HG02981 (cell line): Measurements from ENCODE around the gene CACNA2D3.
"Not testable (repeated sequence)": the region's sequence is repeated elsewhere in the genome, so short reads cannot be mapped to it uniquely, and the experiment has no call there.

Source experiments
- ATAC-seq: cut with Tn5 transposase; IDR thresholded peaks from one replicate; pipeline ENCODE4 v1.9.1; 2021; ENCODE audit warnings: mild to moderate bottlenecking, moderate library complexity; ENCODE audit not compliant: unreplicated experiment

CACNA2D3 gene

GRCh38 chr3:54434756-54435155 is 312.4 kb downstream of the CACNA2D3 start:
- no peak for ATAC-seq

DNA sequence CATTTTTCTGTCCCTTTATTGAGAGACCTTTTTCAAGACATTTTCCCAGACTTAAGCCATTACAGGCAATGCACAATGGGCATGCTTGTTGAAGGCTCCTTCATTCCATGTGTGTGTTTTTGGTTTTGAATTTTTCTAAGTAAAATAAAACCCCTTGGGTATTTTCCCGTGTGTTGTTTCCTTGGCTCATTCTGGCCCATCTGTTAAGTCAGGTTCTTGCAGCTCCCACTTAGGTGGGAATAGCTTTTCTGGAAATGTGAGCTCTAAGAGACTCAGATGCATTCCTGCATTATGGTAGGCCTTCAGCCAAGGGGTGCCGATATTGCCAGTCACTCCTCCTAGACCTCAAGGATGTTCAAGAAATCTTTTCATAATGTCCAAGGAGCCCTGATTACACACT is 314.9 kb downstream of the CACNA2D3 start:
- ATAC-seq, result no peak

DNA sequence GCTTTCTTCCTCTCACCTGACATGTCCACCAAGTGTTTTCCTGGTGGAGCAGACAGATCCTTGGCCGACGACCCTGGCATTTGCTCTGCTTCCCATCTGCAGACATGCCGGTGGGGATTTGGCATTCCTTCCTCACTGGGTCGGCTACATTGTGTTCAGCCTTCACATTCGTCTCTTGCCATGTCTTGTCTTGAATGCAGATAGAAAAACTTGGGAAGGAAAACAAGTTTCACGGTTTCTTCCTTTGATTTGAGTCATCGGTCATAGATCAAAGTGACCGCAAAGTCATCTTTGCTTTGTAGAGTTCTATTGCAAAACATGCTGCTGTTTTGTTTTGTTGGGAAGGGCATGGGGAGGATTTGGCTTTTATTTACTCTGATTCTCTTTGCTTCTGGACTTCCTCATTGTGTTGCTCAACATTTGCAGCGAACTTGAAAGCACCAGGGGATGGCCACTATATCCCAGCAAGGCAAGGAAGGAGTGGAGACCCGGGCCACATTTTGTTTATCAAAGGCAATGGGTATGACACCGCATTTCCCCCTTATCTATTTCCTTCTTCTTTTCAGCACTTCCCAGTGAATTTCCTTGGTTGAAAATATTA is 321.3 kb downstream of the CACNA2D3 start:
- no peak for ATAC-seq

- no peak for ATAC-seq
Measured at GRCh38 chr3:54445630-54446029, 323.3 kb downstream of the CACNA2D3 start.

DNA sequence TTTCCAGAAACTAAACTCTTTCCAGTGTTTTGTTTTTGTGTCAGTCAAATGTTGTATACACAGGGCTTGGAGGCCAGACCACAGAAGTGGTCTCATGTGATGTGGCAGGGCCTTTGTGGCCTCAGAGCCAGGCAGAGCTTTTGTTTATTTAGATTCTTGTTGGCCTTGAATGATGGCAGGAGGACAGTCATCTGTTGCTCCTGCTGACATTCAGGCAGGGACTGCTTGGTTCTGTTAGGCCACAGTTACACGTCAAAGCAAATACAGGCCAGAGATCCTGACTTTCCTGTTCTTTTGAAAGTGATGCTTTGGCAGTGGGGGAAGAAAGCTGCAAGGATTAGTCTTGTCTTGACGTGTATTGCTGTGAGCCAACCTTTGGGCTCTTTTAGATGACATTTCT is 325.1 kb downstream of the CACNA2D3 start:
- ATAC-seq, result no peak

- no peak for ATAC-seq
Measured at GRCh38 chr3:54454806-54455205, 332.5 kb downstream of the CACNA2D3 start.

DNA sequence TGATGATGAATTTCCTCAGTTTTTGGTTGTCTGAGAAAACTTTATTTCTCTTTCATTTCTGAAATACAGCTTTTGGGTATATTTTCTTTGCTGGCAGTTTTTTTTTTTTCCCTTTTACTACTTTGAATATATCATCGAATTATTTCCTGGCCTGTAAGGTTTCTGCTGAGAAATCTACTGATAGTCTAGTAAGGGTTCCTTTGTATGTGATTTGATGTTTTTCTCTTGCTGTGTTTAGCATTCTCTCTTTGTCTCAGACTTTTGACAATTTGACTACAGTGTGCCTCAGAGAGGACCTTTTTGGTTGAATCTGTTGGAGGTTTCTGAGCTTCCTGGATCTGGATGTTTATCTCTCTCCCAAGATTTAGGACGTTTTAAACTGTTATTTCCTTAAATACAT is 336.0 kb downstream of the CACNA2D3 start:
- no peak for ATAC-seq

DNA sequence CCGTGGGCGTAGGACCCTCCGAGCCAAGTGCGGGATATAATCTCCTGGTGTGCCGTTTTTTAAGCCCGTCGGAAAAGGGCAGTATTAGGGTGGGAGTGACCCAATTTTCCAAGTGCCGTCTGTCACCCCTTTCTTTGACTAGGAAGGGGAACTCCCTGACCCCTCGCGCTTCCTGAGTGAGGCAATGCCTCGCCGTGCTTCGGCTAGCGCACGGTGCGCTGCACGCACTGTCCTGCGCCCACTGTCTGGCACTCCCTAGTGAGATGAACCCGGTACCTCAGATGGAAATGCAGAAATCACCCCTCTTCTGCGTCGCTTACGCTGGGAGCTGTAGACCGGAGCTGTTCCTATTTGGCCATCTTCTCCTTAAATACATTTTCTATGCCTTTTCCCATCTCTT is 342.2 kb downstream of the CACNA2D3 start:
- not testable (repeated sequence) for ATAC-seq

- ATAC-seq, result no peak
Measured at GRCh38 chr3:54476891-54477290, 354.5 kb downstream of the CACNA2D3 start.

GRCh38 chr3:54481606-54482365 is 359.4 kb downstream of the CACNA2D3 start:
- no peak for ATAC-seq

DNA sequence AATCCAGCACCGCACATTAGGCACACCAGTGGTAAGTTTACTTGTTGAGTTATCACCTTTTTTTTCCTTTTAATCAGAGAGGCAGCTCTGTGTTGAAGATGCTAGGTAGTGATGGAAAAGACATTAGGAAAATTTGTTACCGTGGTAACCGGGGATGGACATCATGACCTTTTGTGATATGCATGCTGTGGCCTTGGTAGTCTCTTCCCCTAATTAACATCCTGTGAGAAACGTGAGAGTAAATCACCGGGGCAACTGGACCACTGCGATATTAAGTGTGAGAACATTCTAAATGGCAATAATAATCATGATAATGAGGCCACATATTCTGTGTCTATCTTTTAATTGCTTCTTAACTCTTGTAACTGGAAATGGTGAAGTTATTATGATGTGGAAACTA is 362.0 kb downstream of the CACNA2D3 start:
- ATAC-seq, result no peak

DNA sequence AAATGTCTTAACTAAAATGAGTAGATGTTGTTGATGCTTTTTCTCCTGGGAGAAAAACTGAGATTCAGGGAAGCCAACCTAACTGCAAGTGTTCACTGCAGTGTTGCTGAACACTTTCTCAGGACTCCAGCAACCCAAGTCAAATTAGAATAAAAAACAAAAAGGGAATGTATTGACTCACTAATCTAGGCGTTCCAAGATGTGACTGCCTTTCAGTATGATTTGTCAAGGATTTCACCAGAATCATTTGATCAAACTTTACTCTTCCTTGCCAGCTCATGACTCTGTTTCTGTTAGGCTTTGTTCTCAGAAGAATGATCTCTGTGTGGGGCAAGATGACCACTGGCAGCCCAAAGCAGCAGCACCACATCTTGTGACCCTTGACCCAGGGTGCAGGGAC is 364.0 kb downstream of the CACNA2D3 start:
- no peak for ATAC-seq

GRCh38 chr3:54488297-54488696 is 365.9 kb downstream of the CACNA2D3 start:
- ATAC-seq, result no peak

DNA sequence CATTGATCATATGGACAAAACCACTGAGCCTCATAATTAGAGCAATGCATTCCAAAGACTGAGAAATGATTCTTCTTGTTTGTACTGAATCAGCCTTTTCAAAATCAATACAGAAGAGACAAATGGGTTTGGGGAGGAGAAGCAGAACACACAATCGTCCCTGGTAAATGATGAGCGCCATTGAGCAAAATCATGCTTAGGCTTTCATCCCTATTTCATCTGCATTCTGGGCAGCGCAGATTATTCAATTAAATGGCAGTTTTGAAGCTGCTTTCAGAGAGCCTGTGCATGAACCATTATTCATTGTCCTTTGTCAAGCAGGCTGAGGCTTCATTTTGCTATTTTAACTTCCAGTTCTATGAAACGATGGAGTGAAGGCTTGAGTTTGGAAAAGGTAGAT is 371.9 kb downstream of the CACNA2D3 start:
- ATAC-seq, result no peak

DNA sequence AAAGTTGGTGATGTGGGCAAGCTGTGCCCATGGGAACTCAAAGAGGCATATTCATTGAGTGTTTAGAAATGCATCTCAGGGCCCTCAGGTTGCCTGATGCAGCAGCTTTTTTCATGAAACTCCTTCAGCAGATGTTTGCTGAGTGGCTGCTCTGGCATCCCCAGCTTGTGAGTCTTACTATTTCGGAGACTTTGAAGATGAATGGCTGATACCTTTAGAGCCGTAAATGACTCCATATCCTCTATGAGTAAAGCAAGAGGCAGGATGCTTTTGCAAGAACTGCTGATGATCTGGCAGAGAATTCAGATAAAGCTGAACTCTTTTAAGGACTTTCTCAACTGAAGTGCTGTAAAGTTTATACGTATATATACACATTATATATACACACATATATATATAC is 384.3 kb downstream of the CACNA2D3 start:
- ATAC-seq, result no peak

DNA sequence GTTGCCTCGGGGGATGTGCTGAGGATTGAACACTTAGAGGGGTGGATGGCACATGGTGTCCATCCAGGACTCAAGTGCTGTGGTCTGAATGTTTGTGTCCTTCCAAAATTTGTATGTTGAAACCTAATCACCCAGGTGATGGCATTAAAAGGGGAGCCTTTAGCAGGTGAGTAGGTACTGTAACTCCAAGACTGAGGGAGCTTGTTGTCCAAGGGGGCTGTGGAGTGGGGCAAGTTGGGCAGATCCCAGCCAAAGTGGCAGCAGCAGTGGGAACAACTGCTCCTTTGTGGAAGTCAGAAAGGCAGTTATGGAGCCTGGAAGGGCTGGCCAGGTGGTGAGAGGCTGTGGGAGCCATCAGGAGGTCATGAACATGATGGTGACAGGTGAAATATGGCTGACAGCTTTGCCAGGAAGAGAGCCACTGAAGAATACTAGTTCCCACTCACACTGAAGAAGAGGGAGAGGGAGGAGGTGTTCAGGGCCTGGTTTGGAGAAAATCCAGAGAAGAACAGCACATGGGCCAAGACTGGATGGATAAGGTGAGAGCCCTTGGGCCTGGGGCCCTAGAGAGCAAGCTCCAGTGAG is 385.6 kb downstream of the CACNA2D3 start:
- no peak for ATAC-seq

- no peak for ATAC-seq
Measured at GRCh38 chr3:54510506-54510905, 388.2 kb downstream of the CACNA2D3 start.

DNA sequence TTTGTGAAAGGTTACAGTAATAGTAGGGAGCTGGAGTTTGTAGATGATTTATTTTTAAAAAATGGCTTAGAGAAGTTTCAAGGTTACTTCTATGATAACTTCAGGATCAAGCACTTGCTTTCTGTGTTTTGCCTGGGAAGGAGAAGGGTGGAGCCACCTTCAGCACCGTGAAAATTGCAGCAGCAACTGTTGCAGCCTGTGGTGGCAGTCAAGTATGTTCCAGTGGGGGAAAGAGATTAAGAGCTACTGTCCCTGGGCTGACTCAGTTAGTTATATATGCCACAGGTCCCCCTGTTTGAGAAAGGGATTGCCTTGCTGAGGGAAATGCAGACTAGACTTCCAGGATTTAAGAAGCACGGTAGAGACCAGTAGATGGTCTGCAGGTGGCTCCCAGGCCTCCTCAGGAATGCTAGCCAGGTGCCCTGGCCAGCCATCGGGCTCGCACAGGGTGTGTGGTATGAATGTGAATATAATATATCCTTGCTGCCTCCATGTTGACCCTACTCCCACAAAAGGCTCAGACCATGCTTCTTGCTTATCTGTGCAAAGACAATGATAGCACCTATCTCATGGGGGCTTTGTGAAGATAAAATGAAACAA is 389.5 kb downstream of the CACNA2D3 start:
- no peak for ATAC-seq

DNA sequence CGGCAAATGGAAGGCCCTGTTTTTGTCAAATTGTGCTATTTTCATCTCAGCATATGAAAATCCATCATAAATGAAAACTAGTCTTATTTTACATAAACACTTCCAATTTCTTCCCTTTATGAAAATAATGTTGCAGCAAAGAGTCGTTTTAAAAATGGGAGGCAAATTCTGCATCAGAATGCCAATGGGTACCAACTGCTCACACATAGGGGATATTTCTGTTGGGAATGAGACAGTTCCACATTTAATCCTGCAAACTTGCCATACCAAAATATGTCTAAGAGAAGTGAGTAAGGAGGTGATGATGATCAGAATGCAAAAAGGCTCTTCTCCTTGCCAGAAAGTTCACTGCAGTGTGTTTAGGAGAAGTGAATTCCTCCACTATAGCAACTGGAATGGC is 391.7 kb downstream of the CACNA2D3 start:
- no peak for ATAC-seq

DNA sequence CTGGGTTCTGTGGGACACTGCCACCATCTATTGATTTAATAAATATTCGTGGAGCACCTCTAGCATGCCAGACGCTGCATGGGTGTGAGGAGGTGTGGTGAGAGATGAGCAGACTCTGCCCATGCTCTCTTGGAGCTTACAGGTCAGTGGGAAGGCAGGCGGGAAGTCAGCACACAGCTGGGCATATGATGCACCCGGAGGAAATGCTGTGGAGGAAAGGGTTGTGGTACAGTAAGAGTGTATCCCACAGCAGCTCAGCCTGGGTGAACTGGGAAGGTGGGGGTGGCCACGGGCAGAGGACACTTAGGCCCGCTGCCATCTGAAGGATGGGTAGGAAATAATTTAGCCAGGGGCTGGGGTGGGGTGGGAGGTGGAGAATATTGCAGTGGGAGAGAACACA is 392.1 kb downstream of the CACNA2D3 start:
- no peak for ATAC-seq

GRCh38 chr3:54515441-54516213 is 393.3 kb downstream of the CACNA2D3 start:
- ATAC-seq, result no peak
